ENCODE results near the gene B4GALT4. TPM values are rescaled to one million over a fixed set of nuclear protein-coding genes. Genes with fewer than 3 reads are reported as not detected.
"Not testable (repeated sequence)": the region's sequence is repeated elsewhere in the genome, so short reads cannot be mapped to it uniquely, and the experiment has no call there.

The B4GALT4 gene
- total RNA-seq, 4 donors from 2014 or later = 15.6 to 23.9 (median 17.5) TPM

GRCh38 chr3:119243712-119244111, 3.0 kb upstream of the B4GALT4 start:
- TF ChIP-seq, protein P1, sequence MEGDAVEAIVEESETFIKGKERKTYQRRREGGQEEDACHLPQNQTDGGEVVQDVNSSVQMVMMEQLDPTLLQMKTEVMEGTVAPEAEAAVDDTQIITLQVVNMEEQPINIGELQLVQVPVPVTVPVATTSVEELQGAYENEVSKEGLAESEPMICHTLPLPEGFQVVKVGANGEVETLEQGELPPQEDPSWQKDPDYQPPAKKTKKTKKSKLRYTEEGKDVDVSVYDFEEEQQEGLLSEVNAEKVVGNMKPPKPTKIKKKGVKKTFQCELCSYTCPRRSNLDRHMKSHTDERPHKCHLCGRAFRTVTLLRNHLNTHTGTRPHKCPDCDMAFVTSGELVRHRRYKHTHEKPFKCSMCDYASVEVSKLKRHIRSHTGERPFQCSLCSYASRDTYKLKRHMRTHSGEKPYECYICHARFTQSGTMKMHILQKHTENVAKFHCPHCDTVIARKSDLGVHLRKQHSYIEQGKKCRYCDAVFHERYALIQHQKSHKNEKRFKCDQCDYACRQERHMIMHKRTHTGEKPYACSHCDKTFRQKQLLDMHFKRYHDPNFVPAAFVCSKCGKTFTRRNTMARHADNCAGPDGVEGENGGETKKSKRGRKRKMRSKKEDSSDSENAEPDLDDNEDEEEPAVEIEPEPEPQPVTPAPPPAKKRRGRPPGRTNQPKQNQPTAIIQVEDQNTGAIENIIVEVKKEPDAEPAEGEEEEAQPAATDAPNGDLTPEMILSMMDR (IDR thresholded peaks at IDR 0.05) = no peak
- TF ChIP-seq POLR2A (IDR thresholded peaks at IDR 0.05) (no peak), POLR2AphosphoS5 (IDR thresholded peaks at IDR 0.05) (no peak), EP300 (IDR thresholded peaks at IDR 0.05) (no peak)
- peaks cover 0 to 10% (median 0%) of the 10 kb centered on the region in 3 donors for H3K9me3 ChIP-seq
- H3K4me1 ChIP-seq = peaks cover 2 to 27% (median 5%) of the 10 kb centered on the region in 3 donors
- no peaks in the 10 kb centered on the region for H3K36me3 ChIP-seq
- H3K27me3 ChIP-seq = no peaks in the 10 kb centered on the region
- no peak for ATAC-seq
- H3K27ac ChIP-seq = no peak overlapping the region
- no peak overlapping the region for H3K4me3 ChIP-seq

- not testable (repeated sequence) for ATAC-seq, H3K36me3 ChIP-seq, H3K9me3 ChIP-seq, H3K4me3 ChIP-seq, H3K27me3 ChIP-seq, H3K27ac ChIP-seq
- peaks cover 3 to 33% (median 5%) of the 10 kb centered on the region in 3 donors for H3K4me1 ChIP-seq
- WGBS, 2 donors (ENCODE audit: low coverage in 1 of 2) = 64% methylated on average over 4 of the region's 7 CpGs; no CpG with 5 or more reads in 1 of the 2 donors
Measured at GRCh38 chr3:119243058-119243529, 2.4 kb upstream of the B4GALT4 start.

- no CpG with 5 or more reads among the region's 49 CpGs for WGBS, 2 donors (ENCODE audit: low coverage in 1 of 2)
- ATAC-seq, H3K36me3 ChIP-seq, H3K27me3 ChIP-seq, H3K9me3 ChIP-seq, H3K4me3 ChIP-seq, H3K27ac ChIP-seq: not testable (repeated sequence)
- H3K4me1 ChIP-seq = peaks cover 3 to 33% (median 5%) of the 10 kb centered on the region in 3 donors
Measured at GRCh38 chr3:119242387-119243057, 1.8 kb upstream of the B4GALT4 start.

DNA sequence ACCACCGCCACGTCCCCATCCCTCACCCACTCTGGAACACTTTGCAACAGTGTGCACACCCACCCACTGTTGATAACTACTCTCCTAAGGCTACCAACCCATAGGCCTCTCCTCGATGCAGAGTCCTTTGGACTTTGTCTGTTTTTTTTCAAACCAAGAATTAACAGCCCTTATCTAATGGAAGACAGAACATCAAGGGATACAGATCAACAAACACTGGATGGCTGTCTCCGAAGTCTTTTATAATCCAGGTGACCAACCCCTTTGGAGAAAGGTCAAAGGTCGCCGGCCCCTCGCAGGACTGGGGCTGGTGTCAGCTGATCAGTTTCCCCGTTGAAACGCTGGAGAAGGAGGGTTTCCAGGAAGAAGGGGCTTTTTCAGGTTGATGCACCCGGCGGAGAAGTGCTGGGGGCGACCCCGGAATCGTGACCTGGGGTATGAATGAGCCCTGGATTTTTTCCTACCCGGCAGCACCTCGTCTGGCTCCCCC, 532 bp downstream of the B4GALT4 start:
- TF ChIP-seq, protein P1 (IDR thresholded peaks at IDR 0.05) = no peak
- TF ChIP-seq EP300 (IDR thresholded peaks at IDR 0.05) = no peak
- TF ChIP-seq POLR2AphosphoS5 (IDR thresholded peaks at IDR 0.05) = no peak
- no peak for TF ChIP-seq POLR2A (IDR thresholded peaks at IDR 0.05)
- no peaks in the 10 kb centered on the region for H3K27me3 ChIP-seq
- 16 to 30% methylated on average over 4 of the region's 16 CpGs for WGBS, 2 donors (ENCODE audit: low coverage in 1 of 2)
- H3K4me3 ChIP-seq = peak overlapping the region; percentile 78 to 82
- ATAC-seq = peak; percentile 4
- peaks cover 0 to 18% of the 10 kb centered on the region in 2 donors for H3K36me3 ChIP-seq
- peak overlapping the region; percentile 73 to 97 (median 92) for H3K27ac ChIP-seq
- peaks cover 3 to 35% (median 5%) of the 10 kb centered on the region in 3 donors for H3K4me1 ChIP-seq
- no peaks in the 10 kb centered on the region for H3K9me3 ChIP-seq

GRCh38 chr3:119239206-119239820, 1.4 kb downstream of the B4GALT4 start:
- H3K27me3 ChIP-seq = no peaks in the 10 kb centered on the region
- H3K4me3 ChIP-seq = peak overlapping the region in 1 of 2 donors; percentile 78
- H3K9me3 ChIP-seq = no peaks in the 10 kb centered on the region
- TF ChIP-seq, protein P1 (IDR thresholded peaks at IDR 0.05) = no peak
- TF ChIP-seq POLR2A (IDR thresholded peaks at IDR 0.05) (no peak), POLR2AphosphoS5 (IDR thresholded peaks at IDR 0.05) (no peak), EP300 (IDR thresholded peaks at IDR 0.05) (no peak)
- 26 to 37% methylated on average over 4 of the region's 5 CpGs for WGBS, 2 donors (ENCODE audit: low coverage in 1 of 2)
- peaks cover 0 to 25% of the 10 kb centered on the region in 2 donors for H3K36me3 ChIP-seq
- no peak for ATAC-seq
- H3K4me1 ChIP-seq = peaks cover 3 to 39% (median 5%) of the 10 kb centered on the region in 3 donors
- H3K27ac ChIP-seq = peak overlapping the region in 3 of 4 donors; percentile 41 to 97 (median 95)

Data from gastroesophageal sphincter (tissue), 4 donors.